Suppressor macrophage treated with lipopolysaccharide for 1 hour (primary cell): Measurements from ENCODE around the gene CFAP97D1.

Experiments used
- DNase-seq, 3 donors: peaks; one replicate each; pipeline ENCODE4 v3.0.0-alpha.2; 2020 to 2022

The CFAP97D1 gene

DNA sequence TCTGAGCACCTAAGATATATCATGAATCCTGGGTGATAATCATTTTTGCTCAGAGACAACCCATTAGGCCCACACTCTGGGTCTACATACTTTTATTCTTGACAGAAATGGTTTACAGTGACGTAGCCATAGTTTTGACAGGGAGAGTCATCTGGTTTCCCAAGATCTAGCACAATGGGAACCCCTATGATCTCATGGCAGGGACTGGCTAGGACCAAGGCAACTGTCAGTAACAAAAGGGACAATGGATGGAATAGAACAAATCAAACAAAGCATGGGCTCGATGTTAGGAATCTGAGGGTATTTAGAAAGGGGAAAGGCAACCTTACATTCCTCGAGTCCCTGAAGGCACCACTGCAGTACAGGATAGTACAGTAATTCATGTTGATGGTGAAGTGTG lies 20.5 kb downstream of the CFAP97D1 start:
- DNase-seq, result no peak

DNA sequence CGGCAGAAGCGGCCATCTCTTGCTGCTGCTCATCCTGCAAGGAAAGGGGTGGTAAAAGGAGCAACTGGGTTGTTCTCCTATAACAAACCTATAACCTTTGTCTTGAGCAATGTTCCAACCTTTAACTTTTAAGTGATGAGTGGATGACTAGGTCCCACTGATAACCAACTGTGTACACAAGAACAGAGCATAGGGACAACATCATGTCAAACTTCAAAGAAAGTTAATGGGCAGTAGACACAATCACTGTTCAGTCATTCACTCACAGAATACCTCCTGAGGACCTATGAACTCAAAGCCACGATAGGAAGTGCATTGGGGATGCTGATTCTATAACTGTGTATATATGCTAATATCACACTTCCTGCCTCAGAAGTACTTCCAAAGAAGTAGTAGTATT lies 21.6 kb downstream of the CFAP97D1 start:
- no peak for DNase-seq

DNA sequence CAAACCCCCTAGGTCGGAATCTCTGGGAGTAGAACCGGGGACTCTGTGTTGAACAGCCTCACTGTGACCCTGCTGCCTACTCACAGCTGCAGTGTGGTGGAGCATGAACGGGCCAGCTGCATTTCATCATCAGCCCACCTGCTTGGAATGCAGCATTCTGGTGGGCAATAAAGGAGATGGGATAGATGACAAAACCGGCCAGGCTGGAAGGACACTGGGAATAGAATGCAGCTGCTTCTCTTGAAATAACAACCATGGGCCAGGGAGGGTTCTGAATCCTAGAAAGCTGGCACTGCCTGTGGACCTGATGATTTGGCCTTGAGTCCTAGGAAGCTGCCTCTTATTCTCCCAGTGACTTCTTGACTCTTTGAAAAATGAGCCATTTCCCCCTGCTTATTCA lies 23.5 kb downstream of the CFAP97D1 start:
- DNase-seq, result no peak

DNA sequence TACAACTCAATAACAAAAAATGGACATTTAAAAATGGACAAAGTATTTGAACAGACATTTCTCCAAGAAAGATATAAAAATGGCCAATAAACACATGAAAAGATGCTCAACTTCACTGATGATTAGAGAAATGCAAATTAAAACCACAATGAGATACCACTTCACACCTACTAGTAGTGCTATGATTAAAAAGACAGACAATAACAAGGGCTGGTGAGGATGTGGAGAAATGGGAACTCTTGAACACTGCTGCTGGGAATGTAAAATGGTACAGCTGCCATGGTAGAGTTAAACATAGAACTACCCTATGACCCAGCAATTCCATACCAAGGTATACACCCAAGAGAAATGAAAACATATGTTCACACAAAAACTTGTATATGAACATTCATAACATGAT lies 24.9 kb downstream of the CFAP97D1 start:
- DNase-seq, result no peak

DNA sequence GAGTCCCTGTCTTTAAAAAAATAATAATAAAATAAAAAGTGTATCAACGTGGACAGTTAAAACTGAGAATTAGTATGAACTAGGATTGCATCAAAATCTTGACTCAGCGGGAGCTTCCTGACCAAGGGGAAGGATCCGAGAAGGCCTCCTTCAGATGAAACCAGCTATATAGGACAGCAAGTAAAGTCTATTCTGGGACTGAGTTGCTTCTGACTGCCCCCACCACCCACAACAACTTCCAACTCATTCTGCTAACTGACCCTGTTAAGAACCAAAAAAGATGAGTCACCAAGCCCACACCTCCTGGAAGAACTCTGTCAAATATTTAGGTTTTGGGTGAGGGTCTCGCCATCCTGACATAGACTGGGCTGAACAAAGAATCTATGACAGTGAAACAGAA lies 27.8 kb downstream of the CFAP97D1 start:
- peak; percentile 62 to 68 (median 65) for DNase-seq

- DNase-seq, result no peak
Measured at GRCh38 chr17:43809121-43809520, 28.9 kb downstream of the CFAP97D1 start.

DNA sequence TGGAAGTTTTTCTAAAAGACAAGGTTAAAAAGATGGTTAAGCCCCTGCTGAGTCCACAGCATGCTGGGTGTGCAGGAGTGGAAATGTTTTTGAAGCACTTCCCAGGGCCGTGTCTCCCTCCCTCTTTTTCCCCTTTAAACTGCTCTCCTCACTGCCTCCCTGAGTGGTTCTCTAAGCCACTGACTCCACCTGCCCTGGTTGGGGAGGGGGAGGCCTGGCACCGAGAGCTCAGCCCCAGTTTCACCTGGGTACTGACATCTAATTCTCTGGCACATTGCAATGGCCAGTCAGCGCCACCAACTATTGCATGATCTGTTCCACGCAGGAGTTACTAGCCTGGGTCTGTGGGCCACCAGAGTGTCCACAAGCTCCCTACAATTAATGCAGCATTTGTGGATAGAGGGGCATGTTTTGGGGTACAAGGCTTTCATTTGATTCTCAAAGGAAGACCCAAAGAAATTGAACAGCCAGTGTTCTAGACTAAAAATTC lies 30.0 kb downstream of the CFAP97D1 start:
- DNase-seq, result no peak

DNA sequence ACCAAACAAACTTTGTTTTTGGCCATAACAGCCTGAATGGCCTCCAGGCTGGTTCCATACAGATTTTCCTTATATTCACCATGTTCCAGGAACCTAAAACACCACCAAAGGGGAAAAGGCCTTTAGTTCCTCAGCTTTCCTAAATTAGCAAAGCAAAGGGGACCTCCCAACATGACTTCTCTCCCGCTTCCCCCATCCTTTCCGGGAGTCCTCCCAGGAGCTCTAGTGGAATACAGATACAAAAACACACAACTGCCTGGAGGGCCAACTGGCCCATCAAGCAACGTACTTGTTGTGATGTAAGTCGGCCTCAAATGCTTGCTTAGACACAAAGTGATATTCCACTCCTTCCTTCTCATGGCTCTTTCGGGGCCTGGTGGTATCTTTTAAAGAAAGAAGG lies 30.6 kb downstream of the CFAP97D1 start:
- DNase-seq, result no peak

- DNase-seq, result no peak
Measured at GRCh38 chr17:43812396-43813265, 32.4 kb downstream of the CFAP97D1 start.

DNA sequence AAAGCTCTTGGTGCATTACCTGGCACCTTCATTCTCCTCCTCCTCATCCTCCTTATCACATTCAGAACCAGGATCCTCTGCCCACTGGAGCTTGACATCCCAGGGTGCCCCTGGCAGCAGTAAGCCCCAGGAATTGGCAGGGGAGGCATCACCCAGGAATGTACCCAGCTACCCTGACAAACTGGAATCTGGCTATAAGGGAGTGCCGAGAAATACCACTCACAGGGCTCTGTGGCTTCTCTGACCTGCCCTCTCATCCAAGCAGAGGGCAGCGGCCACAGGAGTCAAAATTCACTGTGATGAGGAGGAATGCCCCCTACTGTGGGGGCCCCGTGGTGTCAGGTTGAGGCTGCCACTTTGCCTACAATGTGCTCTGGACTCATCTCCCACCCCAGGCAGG lies 33.2 kb downstream of the CFAP97D1 start:
- DNase-seq, result no peak

DNA sequence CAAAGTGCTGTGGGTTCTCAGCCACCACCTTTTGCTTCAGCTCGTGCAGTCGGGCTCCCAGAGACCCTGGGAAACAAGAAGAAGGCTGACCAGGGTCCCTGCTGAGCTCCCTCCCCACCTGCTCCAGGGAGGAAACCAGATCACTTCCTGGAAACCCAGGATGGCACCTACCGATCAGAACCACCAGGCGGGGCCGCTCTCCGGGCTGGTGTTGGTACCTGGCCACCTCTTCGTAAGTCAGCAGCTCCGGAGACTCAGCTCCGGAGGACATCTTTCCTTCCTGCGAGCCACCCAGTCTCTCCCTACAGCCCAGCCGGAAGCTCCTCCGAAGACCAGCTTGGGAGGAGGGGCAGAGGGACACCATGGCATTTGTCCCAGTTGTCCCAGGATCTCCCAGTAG lies 33.8 kb downstream of the CFAP97D1 start:
- DNase-seq, result no peak

GRCh38 chr17:43814714-43815113 lies 34.5 kb downstream of the CFAP97D1 start:
- DNase-seq, result peak; percentile 55 to 72 (median 68)

- DNase-seq, result no peak
Measured at GRCh38 chr17:43816336-43817320, 36.4 kb downstream of the CFAP97D1 start.

- no peak for DNase-seq
Measured at GRCh38 chr17:43817826-43818225, 37.6 kb downstream of the CFAP97D1 start.

DNA sequence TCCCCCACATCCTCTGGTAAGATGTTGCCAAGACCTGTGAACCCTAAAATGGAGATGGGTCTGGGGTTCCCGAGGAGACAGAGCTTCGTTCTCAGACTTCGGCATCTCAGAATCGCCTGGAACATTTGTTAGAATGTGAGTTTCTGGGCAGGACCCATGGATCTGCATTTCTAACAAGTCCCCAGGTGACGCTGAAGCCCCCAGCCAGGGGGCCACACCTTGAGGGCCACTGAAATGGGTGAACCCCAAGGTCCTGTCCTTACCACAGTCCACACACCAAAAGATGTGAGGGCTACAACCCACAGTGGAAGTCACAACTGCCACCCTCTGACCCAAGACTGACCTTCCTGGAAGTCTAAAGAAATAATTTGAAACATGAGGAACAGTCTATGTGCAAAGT lies 38.7 kb downstream of the CFAP97D1 start:
- DNase-seq, result no peak

DNA sequence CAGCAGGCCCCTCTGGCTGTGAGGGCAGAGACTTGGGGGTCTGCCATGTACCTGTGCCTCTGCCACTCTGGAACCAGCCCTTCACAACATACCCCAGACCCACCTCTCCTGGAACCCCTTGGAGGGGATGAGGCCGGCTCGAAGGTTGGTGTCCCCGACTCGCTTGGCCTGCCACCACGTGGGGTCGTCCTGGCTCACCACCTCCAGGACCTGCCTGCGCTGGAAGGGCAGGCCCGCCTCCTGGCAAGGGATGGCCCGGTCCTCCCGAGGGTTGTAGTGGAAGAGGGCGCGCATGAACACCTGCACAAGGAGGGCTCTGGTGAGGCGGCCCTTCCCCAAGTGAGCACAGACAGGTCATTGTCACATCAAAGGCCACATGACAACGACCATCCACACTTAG lies 40.5 kb downstream of the CFAP97D1 start:
- no peak for DNase-seq

- no peak for DNase-seq
Measured at GRCh38 chr17:43822570-43823190, 42.4 kb downstream of the CFAP97D1 start.

DNA sequence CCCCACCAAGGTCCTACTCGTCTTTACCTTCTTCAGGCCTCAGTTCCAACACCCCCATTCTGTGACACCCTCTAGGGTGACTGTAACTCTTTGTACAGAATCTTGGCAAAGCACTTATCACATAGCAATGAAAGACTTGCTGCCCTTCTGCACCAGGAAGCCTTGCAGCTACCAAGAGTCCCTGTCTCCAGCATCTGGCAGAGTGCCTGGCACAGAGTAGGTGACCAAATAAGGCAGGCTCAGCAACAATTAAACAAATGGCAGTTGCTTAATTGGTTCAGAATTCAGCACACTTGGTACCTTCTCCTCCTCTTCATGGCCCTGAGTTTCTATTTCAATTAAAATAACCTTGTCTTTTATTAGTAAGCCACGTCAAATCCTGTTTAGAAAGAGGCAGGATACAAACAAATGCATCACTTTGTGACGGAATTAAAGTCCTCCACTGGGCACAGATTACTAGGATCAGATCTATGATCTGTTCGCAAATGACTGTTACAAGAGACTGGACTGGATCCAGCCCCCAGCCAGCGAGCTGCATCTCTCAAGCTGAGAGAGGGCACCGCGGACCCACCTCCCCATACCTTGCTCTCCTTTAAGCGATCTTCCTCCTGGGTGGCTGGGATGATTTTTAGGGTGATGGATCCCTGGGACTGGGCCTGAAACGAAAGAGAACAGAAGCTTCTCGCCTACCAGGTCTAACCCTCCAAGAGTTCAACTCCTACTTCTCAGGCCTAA lies 43.3 kb downstream of the CFAP97D1 start:
- DNase-seq, result no peak

DNA sequence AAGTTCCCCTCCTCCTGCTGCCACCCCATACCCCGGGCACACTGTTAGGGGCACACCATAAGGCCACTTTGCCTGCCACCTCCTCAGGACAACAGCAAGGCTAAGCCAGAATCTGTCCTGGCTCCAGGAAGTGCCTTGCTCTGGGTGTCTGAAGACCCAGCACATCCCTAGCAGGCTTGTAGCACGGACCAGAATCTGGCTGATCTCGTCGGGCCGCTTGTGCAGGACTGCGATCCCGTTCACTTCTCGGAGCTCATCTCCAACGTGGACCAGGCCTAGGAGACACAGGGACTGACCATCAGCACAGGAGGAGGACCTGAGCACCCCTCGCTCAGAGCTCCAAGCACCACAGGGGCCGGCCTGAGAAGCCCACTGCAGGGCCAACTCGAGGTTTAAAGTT lies 45.3 kb downstream of the CFAP97D1 start:
- no peak for DNase-seq

DNA sequence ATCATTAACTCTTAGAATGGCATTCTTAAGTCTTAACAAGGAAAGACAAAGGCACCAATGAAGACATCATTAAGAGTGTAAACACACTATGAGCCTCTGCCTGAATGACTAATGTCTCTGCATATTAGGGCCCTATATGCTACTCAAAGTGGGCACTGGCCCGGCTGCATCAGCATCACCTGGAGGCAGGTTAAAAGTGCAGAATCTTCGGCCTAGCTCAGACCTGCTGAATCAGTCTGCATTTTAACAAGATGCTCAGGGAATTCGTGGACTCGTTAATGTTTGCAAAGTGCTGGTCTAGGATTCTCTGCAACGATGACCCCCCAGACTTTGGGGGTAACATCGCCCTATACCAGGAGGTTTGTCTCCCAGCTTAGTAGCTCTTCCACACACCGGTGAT lies 46.0 kb downstream of the CFAP97D1 start:
- no peak for DNase-seq

DNA sequence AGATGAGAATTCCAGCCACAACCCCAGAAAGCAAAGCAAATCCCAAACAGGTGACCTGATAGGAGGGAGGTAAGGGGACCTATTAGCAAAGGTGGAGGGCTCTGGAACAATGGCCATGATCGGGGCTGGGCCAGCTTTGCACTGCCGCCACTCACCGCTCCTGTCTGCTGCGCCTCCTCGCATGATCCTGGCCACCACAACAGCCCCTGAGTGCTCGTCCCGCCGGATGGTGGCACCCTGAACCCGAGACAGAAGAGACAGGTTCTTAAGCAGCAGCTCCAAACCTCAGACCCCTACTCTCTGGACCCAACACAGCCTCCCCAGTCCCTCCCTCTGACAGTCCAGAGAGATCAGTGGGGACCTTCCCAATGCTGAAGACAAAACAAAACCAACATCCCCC lies 47.4 kb downstream of the CFAP97D1 start:
- no peak for DNase-seq

DNA sequence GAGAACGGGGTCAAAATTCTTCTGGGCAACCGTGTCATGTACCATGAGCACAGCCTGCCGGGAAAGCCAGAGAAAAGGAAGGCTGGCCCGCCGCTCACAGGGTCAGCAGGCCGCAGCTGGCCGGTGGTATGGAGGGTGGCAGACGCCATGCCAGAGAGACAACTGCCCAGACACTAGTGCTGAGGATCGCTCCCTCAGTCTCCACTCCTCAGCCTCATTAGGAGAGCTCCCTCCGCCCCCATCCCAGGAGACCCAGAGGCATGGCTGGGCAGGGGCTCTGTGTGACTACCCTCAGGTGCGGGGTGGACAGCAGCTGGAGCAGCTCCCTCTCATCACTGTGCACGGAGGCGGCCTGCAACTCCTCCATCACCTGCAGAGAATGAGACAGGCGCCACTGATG lies 49.5 kb downstream of the CFAP97D1 start:
- no peak for DNase-seq
